Glomerular endothelial cell (primary cell): ENCODE measurements around the gene AASDH. TPM values are rescaled to one million over a fixed set of nuclear protein-coding genes. Genes with fewer than 3 reads are reported as not detected.
"Not testable (repeated sequence)": the region's sequence is repeated elsewhere in the genome, so short reads cannot be mapped to it uniquely, and the experiment has no call there.

Experiments used
- DNase-seq: peaks from one replicate; pipeline ENCODE4 v3.0.0-alpha.2; 2011; ENCODE audit warnings: low read depth, low spot score; ENCODE audit errors: extremely low read depth
- total RNA-seq: library from RNA; depleted of rRNA; stranded (reverse); fragments of >200 nt; gene quantifications from 2 replicates; pipeline ENCODE4 v1.2.3, GENCODE V29; 2015

The AASDH gene
- total RNA-seq, 1 donor from 2014 or later: 6.2 TPM

DNA sequence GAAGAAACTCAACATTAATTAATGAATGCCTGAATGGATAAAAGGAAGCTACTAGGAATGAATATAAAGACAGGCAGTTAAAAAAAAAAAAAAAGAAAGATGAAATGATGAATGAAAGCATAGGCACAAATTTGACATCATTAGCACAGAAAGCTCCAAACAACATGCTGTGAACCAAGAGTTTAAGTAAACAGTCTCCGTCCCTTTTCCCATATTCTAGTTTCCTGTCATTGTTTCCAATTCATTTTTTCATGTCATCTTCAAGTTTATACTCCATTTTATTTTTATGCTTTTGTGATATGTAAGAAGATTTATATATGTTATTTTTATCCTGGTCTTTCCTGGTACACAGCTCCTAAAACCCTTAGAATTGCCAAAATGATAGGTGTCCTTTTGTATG is 17.7 kb upstream of the AASDH start:
- no peak for DNase-seq

DNA sequence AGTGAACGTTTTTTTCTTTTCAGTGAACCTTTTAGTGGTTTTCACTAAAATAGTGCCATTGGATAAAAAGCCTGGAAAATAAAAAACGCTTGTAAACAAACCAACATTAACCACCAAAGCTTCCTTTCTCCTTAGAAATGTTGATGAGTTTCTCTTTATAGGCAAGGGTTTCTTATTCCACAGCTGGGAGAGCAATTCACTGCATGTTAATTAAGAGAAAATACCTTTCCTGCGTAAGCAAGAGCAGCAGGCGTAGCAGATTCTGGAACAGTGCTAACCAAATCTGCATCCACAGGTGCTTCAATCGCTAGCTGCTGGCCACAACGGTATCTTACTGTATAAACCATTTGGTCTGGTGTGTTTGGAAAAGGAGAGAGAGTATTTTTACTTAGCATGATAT is 13.3 kb upstream of the AASDH start:
- DNase-seq: no peak

DNA sequence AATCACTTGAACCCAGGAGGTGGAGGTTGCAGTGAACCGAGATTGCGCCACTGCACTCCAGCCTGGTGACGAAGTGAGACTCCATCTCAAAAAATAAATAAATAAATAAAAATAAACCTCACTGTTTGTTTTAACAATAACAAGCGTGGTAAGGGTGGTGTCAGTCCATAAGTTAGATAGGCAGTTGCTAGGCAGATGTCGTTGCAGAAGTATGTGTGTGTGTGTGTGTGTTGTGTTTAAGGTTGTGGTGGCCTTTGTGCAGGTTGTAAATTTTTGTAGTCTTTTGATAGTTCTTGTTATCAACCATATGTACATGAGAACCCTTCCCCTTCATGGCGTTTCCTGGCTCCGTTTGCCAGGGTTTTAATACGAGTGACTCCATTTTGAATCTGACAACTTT is 4.0 kb upstream of the AASDH start:
- no peak for DNase-seq

DNA sequence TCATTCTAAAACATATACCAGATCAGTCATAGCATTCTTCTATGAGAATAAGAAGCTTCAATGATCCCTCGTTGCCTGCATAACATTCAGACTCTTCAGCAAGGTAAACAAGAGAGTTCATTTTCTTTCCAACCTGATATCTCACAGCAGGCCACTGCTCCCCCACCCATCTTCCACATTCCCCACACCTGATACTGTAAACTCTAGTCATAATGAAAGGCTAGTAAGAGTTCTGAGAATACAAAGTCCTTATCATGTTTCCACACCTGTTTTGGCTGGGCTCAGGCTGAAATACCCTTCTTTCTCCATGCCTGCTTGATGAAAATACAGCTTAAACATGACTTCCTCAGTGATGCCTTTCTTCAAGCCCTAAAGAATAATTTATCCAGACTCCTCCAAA is 2.3 kb upstream of the AASDH start:
- DNase-seq: no peak

DNA sequence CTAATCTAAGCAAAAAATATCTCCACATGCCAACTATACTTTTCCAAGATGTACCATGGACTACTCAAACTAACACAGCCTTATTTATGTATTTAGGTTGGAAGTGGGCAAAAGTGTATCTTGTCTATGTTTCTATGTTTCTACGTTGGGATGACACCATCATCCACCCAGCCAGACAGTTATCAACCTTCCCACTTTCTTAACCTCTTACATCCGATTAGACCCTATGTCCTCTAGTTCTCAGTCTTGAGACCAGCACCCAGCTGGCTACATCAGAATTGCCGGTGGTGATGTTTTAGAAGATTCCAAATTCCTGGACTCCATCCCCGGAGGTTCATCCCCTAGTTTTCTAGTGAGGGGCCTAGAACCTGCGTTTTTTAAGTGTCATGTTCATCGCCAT is 1.0 kb upstream of the AASDH start:
- no peak for DNase-seq

DNA sequence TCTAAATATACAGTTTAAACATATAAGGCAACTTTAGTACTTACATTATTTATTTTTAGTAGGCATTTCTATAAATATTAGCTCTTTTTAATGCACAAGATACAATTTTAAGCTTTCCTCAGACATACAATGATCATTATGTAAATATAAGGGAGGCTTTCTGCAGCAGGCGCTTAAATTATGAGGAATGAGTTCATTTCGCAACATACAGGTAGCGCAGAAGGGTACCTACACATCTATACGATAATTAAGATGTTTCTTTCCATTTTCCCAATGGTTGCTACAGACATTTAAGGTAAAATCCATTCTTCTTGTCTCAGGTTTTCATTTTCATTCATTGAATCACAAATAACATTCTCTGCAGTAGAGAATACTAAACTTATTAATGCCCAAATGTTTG is 1.2 kb downstream of the AASDH start:
- no peak for DNase-seq

DNA sequence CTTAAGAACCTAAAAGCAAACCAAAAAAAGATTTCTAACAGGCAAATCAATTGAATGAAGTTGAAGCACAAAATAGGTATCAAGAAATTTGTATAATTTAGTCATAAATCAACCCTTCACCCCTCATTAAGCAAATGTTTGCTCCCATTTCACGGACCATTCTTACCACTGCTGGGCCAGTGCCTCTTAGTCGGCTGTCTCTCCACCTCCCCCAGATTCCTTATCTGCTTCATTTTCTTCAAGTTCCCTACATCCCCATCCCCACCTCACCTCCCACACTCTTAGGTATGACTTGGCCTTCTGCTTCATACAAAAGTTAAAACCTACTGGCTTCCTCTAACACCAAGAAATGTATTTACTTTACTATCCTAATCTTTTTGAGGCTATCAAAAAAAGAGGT is 11.8 kb downstream of the AASDH start:
- DNase-seq: no peak

DNA sequence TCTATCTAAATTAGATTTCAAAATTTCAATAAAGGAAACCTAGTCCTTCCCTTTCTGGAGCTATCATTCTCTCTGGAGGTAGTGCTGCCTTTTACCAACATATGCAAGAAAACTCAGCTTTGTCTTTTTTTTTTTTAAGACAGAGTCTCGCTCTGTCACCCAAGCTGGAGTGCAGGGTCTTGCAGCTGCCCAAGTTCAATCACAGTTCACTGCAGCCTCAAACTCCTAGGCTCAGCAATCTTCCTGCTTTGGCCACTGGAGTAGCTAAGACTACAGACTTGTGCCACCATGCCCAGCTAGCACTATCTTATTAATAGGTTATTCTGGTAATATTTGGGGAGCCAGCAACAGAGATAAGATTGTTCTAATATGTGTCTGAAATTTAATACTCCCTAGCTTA is 12.3 kb downstream of the AASDH start:
- no peak for DNase-seq

DNA sequence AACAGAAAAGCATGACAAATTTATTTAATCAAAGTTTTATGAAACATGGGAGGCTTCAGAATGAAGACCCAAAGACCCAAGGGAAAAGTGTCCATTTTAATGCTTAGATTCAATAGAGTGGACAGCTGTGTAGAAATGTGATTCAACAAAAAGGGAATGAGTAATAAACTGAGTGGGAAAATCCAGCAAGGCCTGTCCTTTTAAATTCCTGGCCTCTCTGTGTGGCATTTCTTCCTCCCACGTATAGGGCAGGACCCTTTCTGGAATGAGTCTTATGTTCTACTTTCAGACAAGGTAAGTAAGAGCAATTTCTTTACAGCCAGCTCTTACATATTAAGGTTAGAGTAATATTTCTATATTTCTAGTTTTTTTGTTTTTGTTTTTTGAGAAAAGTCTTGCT is 14.5 kb downstream of the AASDH start:
- no peak for DNase-seq

DNA sequence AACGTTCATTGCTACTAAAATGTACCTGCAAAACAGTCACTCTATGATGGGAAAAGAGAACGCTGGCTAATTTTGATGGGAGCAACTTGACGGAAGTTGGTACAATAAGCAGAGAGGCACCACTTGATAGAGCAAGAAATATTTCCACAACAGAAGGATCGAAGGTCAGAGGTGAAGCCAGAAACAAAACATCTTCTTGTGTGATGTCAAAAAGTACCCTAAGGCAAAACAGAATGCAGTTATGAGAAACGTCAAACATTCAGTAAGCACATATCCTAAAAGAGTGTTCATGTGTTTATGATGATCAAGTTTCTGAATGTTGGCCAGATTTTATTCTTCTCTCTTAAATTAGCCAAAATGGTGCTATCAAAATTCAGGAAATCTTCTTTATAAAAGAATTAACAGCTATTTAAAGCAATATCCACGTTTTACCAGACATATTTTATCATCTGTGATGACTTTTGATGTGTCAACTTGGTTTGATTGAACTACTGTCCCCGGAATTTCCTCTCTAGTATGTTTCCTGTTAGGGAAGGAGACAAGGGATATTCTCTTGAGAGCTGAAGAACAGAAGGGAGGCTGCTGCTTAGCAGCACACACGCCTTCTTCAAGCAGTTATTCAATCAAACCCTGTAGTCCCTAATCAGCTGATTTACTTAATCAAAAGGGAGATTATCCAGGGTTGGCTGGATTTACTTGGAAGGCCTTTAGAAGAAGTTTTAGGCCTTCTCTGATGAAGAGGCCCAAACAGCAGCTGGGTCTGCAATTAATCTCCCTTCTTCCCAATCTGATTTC is 15.7 kb downstream of the AASDH start:
- DNase-seq: no peak

DNA sequence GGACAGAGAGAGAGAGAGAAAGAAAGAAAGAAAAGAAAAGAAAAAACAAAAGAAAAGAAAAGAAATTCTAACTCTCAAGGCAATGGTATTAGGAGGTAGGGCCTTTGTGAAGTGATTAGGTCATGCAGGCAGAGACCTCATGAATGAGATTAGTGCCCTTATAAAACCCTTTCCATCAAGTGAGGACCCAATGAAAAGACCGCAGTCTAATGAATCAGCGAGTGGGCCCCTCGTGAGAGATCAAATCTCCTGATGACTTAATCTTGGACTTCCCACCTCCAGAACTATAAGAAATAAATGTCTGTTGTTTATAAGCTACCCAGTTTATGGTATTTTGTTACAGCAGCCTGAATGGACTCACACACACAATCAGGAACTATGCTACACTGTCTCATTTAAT is 16.9 kb downstream of the AASDH start:
- no peak for DNase-seq

DNA sequence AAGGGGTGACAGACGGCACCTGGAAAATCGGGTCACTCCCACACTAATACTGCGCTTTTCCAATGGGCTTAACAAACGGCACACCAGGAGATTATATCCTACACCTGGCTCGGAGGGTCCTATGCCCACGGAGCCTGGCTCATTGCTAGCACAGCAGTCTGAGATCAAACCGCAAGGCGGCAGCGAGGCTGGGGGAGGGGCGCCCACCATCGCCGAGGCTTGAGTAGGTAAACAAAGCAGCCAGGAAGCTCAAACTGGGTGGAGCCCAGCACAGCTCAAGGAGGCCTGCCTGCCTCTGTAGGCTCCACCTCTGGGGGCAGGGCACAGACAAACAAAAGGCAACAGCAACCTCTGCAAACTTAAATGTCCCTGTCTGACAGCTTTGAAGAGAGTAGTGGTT is 24.3 kb downstream of the AASDH start:
- not testable (repeated sequence) for DNase-seq

DNA sequence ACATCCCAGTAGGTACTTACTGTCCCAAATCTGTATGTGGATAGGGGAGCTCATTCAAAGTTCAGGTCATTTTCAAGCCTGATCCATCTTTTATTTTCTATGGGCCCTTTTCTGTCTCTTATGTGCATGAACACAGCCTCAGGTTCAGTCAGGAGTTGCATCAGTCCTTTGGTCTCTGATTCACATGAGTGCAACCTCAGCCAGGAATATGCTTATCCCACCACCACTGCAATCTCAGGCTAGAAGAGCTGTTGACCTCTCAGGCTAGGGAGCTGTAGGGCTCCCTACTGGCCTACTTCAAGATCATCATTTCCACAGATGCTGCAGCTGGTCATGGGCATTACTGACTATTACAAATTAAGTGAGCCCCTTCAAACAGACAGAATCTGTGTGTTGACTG is 27.2 kb downstream of the AASDH start:
- DNase-seq: no peak

DNA sequence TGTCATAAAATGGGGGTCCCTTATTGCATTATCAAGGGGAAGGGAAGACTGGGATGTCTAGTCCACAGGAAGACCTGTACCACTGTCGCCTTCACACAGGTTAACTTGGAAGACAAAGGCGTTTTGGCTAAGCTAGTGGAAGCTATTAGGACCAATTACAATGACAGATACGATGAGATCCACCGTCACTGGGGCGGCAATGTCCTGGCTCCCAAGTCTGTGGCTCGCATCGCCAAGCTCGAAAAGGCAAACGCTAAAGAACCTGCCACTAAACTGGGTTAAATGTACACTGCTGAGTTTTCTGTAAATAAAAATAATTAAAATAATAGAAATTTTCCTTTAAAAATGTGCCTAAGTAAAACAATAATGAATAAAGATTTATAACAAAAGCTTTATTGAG is 30.6 kb downstream of the AASDH start:
- DNase-seq: no peak

DNA sequence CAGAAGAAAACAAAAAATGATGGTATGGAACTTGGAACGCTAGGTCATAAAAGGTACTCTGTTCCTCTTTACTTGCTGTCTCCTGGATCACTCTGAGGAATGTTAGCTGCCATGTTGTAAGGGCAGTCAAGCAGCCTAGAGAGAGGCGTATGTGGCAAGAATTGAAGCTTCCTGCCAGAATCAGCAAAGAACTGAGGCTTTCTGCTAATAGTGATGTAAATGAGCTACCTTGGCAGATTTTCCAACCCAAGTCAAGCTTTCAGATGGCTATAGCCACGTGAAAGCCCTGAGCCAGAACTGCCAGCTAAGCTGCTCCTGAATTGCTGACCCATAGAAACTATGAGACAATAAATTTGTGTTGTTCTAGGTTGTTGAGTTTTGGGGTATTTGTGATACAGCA is 38.7 kb downstream of the AASDH start:
- DNase-seq: no peak

DNA sequence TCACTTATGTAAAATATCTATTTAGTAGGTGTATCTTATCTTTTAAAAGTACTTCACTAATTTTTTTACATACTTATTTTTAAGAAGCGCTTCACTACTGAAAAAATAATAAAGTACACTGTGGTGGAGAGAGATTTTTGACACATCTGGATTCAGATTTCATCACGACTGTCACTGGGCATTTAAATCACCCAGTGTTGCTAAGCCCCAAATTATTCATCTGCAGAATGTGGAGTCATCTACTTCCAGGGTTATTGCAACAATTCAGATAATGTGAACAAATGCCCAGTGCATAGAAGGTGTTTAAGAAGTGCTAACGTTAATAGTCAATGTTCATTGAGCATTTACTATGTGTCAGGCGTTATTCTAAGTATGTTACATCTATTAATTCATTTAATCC is 41.8 kb downstream of the AASDH start:
- no peak for DNase-seq

DNA sequence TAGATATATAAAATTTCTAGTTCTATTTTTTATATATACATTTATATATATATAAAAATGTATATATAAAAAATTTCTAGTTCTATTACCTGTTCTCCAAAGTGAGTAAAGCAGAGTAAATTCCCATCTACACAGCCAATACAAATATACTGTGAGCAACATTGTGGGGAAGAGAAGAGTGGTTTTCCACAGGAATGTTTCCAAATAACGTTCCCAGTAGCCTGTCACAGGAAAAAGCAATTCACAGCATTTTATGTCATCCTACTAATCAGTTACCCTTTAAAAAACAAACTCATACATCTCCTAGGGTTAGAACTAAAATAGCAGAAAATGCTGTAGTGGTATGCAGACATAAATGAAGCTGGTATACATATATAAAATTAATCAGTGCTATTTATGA is 44.5 kb downstream of the AASDH start:
- no peak for DNase-seq

DNA sequence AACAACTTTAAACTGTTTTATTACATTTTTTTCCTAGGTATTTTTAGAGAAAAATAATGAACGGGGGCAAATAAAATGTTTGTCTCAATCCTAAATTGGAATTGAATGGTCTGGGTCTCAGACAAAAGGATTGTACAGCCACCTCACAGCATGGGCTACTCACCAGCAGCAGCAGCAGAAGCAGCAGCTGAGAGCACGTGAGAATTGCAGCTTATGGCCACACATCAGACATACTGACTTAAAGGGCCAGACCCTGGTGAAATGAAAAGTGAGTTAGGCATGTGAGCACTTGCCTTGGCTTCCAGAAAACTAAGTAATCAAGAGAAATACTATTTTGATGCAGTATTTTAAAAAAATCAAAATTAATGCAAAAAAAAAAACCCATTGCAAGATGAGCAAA is 56.6 kb downstream of the AASDH start:
- DNase-seq: no peak

DNA sequence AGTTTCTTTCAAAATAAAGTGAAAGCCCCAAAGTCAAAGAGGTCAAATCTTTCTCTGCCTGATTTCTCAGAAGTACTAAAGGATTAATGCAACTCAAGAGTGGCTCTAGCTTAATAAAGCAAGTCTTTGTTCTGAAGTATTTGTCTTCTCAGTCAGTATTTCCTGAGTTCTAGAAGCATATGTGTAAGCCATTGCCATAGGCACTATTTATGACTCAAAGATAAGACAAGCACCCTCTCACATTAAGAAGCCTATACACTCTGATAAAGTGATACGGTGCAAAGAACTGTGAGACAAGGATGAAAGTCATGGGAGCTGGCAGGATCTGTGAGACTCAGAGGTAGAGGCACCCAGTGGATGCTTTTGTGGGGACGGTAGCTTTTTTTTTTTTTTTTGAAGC is 60.9 kb downstream of the AASDH start:
- no peak for DNase-seq

DNA sequence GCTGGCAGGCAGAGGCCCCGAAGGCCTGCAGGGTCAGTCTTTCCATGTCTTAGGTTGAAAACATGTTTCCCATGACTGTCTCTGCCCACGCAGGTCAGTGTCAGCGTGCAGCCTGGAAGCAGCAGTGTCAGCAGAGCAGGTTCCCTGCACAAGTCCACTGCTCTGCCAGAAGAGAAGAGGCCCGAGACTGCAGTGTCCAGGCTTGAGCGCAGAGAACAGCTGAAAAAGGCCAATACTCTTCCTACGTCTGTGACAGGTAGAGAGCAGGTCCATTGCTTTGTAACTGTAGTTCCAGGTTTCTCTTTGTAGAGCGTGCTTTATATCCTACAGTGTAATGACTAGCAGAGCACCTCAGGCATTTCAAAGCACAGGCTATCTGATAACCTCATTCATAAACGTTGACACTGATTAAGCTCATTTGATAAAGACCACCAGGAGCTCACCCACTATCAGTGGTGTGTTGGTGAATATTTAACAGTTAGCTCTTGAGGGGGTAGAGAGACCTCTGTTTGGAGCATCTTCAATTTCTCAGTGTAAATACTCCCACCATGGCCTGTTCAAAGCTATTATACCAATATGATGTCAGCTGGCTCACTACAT is 63.2 kb downstream of the AASDH start:
- DNase-seq: no peak

DNA sequence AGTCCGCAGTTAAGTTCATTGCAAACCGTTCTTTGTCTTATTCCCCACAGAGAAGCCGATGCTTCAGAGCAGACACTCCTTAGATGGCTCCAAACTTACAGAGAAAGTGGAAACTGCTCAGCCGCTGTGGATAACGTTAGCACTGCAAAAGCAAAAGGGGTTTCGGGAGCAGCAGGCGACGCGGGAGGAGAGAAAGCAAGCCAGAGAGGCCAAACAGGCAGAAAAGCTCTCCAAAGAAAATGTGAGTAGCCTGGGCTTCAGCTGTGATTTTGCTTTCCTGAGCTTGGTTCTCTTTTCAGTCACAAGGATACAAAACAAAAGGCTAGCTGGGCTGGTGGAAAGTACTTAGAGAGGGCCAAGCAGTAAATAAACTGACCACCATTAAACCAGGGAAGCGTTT is 64.0 kb downstream of the AASDH start:
- no peak for DNase-seq

DNA sequence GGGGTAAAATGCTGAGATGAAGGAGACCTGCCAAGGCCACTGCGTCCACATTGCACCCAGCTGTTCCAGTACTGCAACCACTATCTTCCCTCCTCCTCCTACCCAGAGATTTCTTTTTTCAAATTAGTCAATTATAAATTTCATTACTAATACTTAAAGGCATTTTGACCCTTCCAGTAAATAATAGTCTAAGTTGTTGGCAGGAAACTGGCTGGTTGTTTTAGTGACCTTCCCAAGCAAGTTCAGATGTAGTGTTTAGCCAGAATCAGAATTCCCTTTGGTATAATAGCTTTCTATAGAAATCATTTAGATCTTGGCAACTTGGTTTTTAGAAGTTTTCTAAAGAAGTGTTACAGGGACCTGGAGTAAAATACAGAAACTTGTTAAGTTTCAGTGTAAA is 66.0 kb downstream of the AASDH start:
- DNase-seq: no peak

DNA sequence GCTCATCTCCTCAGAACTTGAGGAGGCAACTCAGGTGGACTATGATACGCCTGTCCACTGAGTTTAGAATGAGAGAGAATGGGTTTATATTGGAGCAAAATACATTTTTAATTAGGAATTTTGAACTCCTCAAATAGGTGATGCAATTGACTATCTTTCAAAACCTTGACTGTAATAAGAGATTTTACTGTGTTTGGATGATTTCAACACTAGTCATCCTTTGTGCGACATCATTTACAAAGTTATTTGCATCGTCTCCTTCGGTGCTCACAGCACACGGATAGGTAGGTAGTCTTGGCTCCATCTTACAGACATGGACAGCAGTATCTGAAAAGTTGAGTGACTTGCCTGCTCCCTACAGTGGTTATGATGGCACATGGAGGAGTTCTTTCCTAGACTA is 67.0 kb downstream of the AASDH start:
- DNase-seq: no peak
